HL-60/S4 (cell line): ENCODE results near the gene SLC5A12.

Source experiments
- in situ Hi-C: fragments of 300-500 bp; cut with MboI; formaldehyde crosslinking; loops from 2 replicates; pipeline ENCODE4 v1.14.3; 2022; ENCODE audit warnings: low sequenced_read_pairs

Gene SLC5A12

GRCh38 chr11:26721948-26722475, at the start of gene SLC5A12:
SLC5A12 (minus strand) TSS chr11:26722060; CDS start chr11:26721714, 346 bp downstream.
- in situ Hi-C loops: no loop called here

GRCh38 chr11:26769027-26769426, 47.2 kb upstream of the SLC5A12 start:
- in situ Hi-C loops: loop anchor here (25.0 kb wide), 1 partner anchor 393 kb away; no protein-coding TSS in a partner anchor

GRCh38 chr11:26767060-26767459, 45.2 kb upstream of the SLC5A12 start:
- in situ Hi-C loops: loop anchor here (25.0 kb wide), 1 partner anchor 395 kb away; no protein-coding TSS in a partner anchor

- in situ Hi-C loops: loop anchor here (25.0 kb wide), 1 partner anchor 397 kb away; no protein-coding TSS in a partner anchor
These were observed 43.5 kb upstream of the SLC5A12 start for GRCh38 chr11:26765323-26765722.

GRCh38 chr11:26764825-26765224, 43.0 kb upstream of the SLC5A12 start:
- in situ Hi-C loops: loop anchor here (25.0 kb wide), 1 partner anchor 397 kb away; no protein-coding TSS in a partner anchor

- in situ Hi-C loops: loop anchor here (25.0 kb wide), 1 partner anchor 398 kb away; no protein-coding TSS in a partner anchor
These were observed 42.5 kb upstream of the SLC5A12 start for GRCh38 chr11:26764315-26764714.

- in situ Hi-C loops: loop anchor here (25.0 kb wide), 1 partner anchor 400 kb away; no protein-coding TSS in a partner anchor
These were observed 40.2 kb upstream of the SLC5A12 start for GRCh38 chr11:26762089-26762488.

- in situ Hi-C loops: loop anchor here (25.0 kb wide), 1 partner anchor 401 kb away; no protein-coding TSS in a partner anchor
These were observed 39.5 kb upstream of the SLC5A12 start for GRCh38 chr11:26761361-26761809.

GRCh38 chr11:26757995-26758394, 36.1 kb upstream of the SLC5A12 start:
- in situ Hi-C loops: loop anchor here (25.0 kb wide), 1 partner anchor 404 kb away; no protein-coding TSS in a partner anchor

GRCh38 chr11:26755762-26756161, 33.9 kb upstream of the SLC5A12 start:
- in situ Hi-C loops: loop anchor here (25.0 kb wide), 1 partner anchor 407 kb away; no protein-coding TSS in a partner anchor

GRCh38 chr11:26753723-26754504, 32.1 kb upstream of the SLC5A12 start:
- in situ Hi-C loops: loop anchor here (25.0 kb wide), 1 partner anchor 408 kb away; no protein-coding TSS in a partner anchor

GRCh38 chr11:26749927-26750326, 28.1 kb upstream of the SLC5A12 start:
- in situ Hi-C loops: loop anchor here (25.0 kb wide), 1 partner anchor 412 kb away; no protein-coding TSS in a partner anchor

GRCh38 chr11:26743622-26744021, 21.8 kb upstream of the SLC5A12 start:
- in situ Hi-C loops: no loop called here

- in situ Hi-C loops: no loop called here
These were observed 21.1 kb upstream of the SLC5A12 start for GRCh38 chr11:26742966-26743365.

- in situ Hi-C loops: no loop called here
These were observed 19.2 kb upstream of the SLC5A12 start for GRCh38 chr11:26741036-26741435.

- in situ Hi-C loops: no loop called here
These were observed 17.7 kb upstream of the SLC5A12 start for GRCh38 chr11:26739366-26740073.

- in situ Hi-C loops: no loop called here
These were observed 12.8 kb upstream of the SLC5A12 start for GRCh38 chr11:26734691-26735090.

GRCh38 chr11:26731084-26731456, 9.2 kb upstream of the SLC5A12 start:
- in situ Hi-C loops: no loop called here

- in situ Hi-C loops: no loop called here
These were observed 8.7 kb upstream of the SLC5A12 start for GRCh38 chr11:26730414-26731083.

- in situ Hi-C loops: no loop called here
These were observed 7.4 kb upstream of the SLC5A12 start for GRCh38 chr11:26729284-26729683.
